PFSK-1 (cell line): ENCODE measurements around the gene NAP1L4.

Source experiments
- FOXP2 ChIP-seq: optimal IDR thresholded peaks from 2 replicates; pipeline ENCODE3; 2011; ENCODE audit warnings: borderline replicate concordance, control low read depth, inconsistent platforms; ENCODE audit not compliant: insufficient read depth; ENCODE audit errors: extremely low read length, extremely low read depth
- POLR2AphosphoS5 ChIP-seq: IDR thresholded peaks from 2 replicates; pipeline ENCODE4 v1.6.1; 2012; ENCODE audit warnings: low read depth, mild to moderate bottlenecking, control low read depth, low read length, moderate library complexity
- SIN3A ChIP-seq: IDR thresholded peaks from 2 replicates; pipeline ENCODE4 v1.6.1; 2012; ENCODE audit warnings: mild to moderate bottlenecking, low read length, moderate library complexity, borderline replicate concordance; ENCODE audit not compliant: insufficient read depth
- TAF1 ChIP-seq: IDR thresholded peaks from 2 replicates; pipeline ENCODE4 v1.6.1; 2012; ENCODE audit warnings: low read length, control low read depth, borderline replicate concordance; ENCODE audit not compliant: insufficient read depth
- TF ChIP-seq, protein P1 (sequence below), 2 experiments: IDR thresholded peaks; 2 replicates each; pipeline versions ENCODE4 v1.6.1 to v1.8.0; 2011 to 2012; ENCODE audit warnings: low read depth in 2 of 2, low read length in 2 of 2, control low read depth in 1 of 2, inconsistent platforms in 1 of 2, mild to moderate bottlenecking in 1 of 2, moderate library complexity in 1 of 2; ENCODE audit not compliant: insufficient read depth in 1 of 2

NAP1L4 gene

DNA sequence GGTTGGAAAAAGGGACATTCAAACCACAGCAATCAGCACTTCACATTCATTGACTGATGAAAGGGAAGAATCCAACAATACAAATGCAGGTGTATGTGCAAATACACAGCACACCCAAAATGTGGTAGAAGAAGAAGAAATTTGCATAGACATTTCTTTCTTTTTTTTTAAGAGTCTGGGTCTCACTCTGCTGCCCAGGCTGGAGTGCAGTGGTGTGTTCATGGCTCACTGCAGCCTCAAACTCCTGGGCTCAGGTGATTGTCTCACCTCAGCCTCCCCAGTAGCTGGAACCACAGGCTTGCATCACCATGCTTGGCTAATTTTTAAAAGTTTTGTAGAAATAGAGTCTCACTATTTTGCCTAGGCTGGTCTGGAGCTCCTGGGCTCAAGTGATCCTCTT is 43.2 kb upstream of the NAP1L4 start:
- TF ChIP-seq, protein P1, sequence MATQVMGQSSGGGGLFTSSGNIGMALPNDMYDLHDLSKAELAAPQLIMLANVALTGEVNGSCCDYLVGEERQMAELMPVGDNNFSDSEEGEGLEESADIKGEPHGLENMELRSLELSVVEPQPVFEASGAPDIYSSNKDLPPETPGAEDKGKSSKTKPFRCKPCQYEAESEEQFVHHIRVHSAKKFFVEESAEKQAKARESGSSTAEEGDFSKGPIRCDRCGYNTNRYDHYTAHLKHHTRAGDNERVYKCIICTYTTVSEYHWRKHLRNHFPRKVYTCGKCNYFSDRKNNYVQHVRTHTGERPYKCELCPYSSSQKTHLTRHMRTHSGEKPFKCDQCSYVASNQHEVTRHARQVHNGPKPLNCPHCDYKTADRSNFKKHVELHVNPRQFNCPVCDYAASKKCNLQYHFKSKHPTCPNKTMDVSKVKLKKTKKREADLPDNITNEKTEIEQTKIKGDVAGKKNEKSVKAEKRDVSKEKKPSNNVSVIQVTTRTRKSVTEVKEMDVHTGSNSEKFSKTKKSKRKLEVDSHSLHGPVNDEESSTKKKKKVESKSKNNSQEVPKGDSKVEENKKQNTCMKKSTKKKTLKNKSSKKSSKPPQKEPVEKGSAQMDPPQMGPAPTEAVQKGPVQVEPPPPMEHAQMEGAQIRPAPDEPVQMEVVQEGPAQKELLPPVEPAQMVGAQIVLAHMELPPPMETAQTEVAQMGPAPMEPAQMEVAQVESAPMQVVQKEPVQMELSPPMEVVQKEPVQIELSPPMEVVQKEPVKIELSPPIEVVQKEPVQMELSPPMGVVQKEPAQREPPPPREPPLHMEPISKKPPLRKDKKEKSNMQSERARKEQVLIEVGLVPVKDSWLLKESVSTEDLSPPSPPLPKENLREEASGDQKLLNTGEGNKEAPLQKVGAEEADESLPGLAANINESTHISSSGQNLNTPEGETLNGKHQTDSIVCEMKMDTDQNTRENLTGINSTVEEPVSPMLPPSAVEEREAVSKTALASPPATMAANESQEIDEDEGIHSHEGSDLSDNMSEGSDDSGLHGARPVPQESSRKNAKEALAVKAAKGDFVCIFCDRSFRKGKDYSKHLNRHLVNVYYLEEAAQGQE (IDR thresholded peaks at IDR 0.05; ENCODE audit: insufficient read depth in 1 of 2, low read depth in 2 of 2, low read length in 2 of 2) = no peak
- no peak for TF ChIP-seq FOXP2
- no peak for TF ChIP-seq SIN3A
- TF ChIP-seq TAF1 = no peak
- TF ChIP-seq POLR2AphosphoS5 = no peak

DNA sequence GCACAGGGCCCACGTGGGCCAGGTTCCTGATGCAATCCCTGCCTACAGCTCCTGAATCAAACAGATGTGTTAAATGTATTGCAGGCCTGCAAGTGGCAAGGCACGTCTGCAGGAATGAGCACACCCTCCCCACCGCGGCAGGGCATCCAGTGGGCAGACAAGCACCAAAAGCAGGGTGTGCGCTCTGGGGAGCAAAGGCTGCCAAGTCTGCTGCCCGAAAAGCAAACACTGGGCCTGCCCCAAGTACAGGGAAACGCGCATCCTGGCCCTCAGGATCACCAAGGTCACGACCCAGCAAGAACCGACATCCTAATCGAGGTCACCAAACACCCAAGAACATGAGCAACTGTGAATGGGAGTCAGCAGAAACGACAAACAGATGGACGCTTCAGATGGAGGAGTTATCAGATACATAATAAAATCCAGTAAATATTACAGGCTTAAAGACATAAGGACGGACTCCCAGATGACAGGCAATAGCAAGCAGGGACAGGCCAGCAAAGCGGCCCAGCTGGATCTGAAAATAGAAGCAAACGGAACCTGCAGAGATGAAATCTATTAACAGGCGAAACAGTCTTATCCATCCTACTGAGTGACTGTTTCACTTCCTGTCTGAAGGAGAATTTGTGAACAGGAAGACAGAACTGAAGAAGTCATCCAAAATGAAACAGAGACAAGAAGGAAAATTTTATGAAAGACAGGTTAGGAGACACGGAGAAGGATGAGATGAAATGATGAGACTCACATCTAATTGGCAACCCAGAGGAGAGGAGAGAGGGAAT is 38.4 kb upstream of the NAP1L4 start:
- TF ChIP-seq SIN3A = no peak
- TF ChIP-seq, protein P1 (IDR thresholded peaks at IDR 0.05; ENCODE audit: insufficient read depth in 1 of 2, low read depth in 2 of 2, low read length in 2 of 2) = no peak

DNA sequence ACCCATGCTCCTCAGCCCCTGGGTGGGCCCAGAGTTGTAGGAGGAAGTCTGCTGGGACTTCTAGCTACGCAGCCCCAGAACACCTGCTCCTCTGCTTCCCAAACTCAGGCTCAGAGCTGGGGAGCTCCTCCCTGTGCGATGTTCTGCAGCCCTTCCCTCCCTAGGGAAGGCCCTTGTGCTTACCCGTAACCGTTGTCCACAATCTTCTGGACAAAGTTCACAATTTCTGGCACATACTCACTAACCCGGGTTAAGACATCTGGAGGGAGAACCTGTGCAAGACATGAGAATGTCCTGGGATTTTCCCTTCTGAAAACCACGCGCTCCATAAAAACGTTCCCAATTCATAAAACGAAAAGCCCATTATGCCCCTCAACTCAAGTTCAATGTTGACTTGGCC is 36.7 kb upstream of the NAP1L4 start:
- TF ChIP-seq TAF1 (no peak), POLR2AphosphoS5 (no peak), FOXP2 (no peak), SIN3A (no peak)
- TF ChIP-seq, protein P1 (IDR thresholded peaks at IDR 0.05; ENCODE audit: insufficient read depth in 1 of 2, low read depth in 2 of 2, low read length in 2 of 2) = no peak

DNA sequence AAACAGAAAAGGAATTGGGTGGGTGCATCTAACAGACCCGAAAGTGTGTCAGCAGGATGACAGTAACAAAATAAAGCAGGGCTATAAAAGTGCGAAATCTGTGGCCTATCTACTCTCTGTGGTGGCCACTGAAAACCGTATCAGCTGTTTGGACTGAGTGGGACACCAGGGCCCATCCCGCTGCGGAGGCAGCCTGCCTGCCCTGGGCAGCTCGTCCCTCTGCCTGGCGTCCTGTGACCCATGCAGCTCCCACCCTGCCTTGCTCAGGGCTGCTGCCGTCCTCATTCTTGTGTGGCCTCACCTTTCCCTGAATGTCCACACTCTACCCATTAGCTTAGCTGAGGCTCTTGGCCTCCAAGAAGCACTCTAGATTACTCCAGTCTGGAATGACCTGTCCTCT is 34.7 kb upstream of the NAP1L4 start:
- TF ChIP-seq TAF1 = no peak
- no peak for TF ChIP-seq POLR2AphosphoS5
- TF ChIP-seq, protein P1 (IDR thresholded peaks at IDR 0.05; ENCODE audit: insufficient read depth in 1 of 2, low read depth in 2 of 2, low read length in 2 of 2) = no peak
- no peak for TF ChIP-seq SIN3A
- TF ChIP-seq FOXP2 = no peak

DNA sequence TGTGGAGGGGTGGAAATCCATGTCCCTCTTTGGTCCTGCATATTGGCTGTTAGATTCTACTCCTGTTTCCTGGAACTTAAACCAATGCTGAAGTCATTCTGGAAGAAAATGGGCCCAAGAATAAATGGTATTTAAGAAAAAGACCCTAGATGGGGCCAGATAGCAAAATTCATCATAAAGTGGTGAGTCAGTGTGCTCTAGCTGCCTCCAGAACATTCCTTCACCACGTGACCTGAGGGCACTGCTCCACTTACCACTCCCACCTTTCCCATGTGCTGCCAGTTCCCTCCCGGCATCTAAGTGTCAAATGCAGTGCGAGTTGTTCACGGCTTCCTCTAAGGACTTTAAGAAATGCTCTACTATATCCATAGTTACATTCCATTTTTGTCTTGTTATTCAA is 30.9 kb upstream of the NAP1L4 start:
- no peak for TF ChIP-seq POLR2AphosphoS5
- no peak for TF ChIP-seq SIN3A
- no peak for TF ChIP-seq FOXP2
- no peak for TF ChIP-seq TAF1
- TF ChIP-seq, protein P1 (IDR thresholded peaks at IDR 0.05; ENCODE audit: insufficient read depth in 1 of 2, low read depth in 2 of 2, low read length in 2 of 2) = no peak
